Nucleus accumbens (tissue), 56 donors: ENCODE measurements around the gene PELI2.

ENCODE experiments used
- DNase-seq, 56 donors: peaks; one replicate each; lab custom pipeline; 2025; lab: John Stamatoyannopoulos, UW

The PELI2 gene

DNA sequence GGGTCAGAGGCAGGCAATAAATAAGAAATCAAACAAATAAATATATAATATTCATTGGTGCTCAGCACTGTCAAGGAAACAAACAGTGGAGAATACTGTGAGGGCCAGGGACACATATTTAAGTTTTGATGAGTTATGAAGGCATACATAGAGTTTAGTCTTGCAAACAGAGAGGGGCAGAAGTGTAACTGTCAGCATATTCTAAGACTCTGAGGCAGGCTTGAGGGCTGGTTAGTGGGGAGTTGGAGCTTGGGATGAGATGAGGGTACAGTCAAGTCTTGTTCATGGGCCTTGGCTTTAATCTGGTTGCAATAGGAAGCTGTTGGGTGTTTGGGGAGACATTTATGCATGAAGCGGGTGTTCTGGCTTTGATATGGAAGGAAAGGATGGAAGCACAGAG lies 78.9 kb downstream of the PELI2 start:
- DNase-seq, result no peak

DNA sequence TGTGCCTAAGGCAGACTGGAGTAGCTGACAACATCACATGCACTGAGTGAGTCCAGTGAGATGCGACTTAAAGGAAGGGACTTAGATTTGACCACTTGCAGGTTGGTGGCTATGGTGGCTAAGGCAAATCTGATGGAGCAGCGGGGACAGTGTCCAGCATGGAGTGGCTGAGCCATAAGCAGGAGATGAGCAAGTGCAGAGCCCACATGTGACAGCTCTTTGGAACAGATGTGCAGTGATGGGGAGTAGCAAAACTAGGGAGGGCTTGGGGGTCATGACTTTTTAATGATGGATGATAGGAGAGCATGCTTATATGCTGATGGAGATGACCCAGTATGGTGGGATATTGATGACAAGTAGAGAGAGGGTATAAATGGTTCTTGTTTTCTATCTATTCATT lies 80.2 kb downstream of the PELI2 start:
- DNase-seq, result no peak

DNA sequence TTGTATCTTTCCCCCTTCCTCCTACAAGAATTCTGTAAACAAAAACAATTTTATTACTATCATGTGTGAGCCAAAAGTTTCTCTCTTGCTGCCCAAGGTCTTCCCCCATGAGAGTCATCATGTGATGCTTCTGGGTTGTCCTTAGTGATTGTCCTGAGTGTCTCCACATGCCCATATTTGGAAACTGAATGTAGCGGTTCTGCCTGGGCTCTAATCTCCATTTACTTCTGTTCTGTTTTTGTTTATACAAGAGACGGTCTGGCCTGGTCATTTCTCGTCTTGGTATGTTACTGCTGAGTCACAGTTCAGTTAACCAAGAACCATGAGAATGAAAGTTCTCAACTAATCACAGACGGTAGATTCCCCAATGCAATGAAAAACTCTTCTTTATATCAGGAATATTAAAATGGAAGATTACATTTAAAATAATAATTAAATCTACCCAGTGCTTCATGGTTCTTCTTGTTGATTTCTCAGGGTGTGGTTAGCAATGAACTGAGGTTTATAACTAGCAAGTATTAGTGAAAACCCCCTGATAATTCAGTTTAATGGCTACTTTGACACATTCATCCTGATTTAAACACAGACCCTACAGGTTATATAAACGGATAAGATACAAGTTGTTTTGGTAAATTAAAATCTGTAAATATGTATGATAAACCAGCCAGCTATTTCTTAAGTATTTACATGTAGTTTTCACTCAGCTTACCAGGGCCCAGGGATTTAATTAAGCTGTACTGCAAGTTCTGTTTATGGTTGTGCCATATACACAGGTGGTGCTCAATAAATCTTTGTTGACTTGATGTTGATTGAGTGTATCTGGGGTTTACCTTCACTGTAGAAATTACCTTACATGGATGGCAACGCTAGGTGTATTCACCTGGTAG lies 81.1 kb downstream of the PELI2 start:
- DNase-seq, result no peak

DNA sequence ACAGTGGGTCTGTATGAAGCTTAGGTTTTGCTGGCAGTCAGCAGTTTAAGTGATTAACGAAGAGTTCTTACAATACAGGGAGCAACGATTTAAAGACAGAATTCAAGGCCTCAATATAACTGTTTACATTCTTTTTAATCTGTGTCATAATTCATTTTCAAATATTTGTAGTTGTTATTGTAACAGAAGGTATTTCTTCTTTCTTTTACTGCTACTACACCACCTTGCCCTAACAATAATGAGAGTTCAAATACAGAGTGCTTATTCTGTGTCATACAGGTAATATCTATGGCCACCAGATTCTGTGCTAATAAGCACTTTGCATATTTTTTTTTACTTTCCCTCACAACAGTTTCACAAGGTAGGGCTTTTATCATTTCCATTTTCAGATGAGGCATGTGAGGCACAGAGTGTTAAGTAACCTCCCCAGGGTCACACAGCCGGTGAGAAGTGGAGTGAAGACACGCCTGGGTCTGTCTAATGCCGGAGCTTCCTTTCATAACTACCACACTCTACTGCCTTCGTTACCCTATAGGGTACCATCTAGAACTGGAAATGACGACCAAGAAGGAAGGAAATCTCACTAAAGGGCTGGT lies 81.9 kb downstream of the PELI2 start:
- no peak for DNase-seq

DNA sequence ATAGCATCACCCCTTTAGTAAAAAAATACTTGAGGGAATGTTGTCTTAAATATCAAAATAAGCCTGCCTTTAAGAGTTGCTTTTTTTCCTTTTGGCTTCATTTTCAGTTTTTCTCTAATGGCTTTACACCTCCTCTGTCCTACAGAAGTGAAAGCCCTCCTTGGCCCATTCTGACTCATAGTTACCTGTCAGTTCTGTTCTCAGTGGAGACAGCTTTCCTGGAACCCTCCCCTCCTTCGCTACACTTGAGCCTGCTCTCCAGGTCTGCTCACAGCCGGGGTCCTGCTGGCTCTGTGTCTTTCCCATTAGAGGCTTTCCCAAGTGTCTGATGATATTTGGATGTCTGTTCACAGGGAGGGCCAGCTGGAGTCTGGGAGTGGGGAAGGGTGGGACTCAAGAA lies 84.0 kb downstream of the PELI2 start:
- no peak for DNase-seq

DNA sequence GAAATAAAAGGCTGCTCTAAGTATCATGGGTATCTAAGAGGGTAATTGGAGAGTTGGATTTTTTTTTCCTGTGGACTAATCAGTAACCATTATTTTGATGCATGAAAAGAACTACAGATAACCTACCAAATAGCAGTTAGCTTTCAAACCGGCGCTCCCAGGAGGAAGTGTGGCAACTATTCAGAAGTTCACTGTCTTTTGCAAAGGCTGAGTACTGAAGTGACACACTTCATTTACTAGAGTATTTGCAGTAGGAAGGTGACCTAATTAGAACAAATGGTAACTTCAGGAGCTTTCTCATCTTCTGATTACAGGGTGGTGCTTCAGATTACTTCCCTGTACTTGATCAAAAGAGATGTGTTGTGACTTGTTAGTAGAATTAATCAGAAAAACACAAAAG lies 87.7 kb downstream of the PELI2 start:
- DNase-seq, result no peak

DNA sequence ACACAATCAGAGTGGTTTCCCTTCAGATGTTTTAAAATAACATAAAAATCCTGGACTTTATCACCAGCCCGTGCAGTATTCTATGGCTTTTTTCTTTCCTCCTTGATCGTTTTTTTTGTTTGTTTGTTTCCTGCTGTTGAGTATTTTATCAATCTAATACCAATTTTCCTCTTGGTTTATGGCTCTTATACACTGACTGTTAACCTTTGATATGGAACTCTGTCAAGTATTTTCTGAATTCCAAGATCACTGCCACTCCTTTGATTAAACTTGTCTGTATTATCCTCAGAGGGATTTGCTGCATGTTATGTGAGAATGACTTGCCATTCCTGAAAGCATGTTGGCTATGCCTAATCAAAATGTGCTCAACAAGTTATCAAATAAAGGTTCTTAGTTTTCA lies 88.4 kb downstream of the PELI2 start:
- DNase-seq, result no peak

DNA sequence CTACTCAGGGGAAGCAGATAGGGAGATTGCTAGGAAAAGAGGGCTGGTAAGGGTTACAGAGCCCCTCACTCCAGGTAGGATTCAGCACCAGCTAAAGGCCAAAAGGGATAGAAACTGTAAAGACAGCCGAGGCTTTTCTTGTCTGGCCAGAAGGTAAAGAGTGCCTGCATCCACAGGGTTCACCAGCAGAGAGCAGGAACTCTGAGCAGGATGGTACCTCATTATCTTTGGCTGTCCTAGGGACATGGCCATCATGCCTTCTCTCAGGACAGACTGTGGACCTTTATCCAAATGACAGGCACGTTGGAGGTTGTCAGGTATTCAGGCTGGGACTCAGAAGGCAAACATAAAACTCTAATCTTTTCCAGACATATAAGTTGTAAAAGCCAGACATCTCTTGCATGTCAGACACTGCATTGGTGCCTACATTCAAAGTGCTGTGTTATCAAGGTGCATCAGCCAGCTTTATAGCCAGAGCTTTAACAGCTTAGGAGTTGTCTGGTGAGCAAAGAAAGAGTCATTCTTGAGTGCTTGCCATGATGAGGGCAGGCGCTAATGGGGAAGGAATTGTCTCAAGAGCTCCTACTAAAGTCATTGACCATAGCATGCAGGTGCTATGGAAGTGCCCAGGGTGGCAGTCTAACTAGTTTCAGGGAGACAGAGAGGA lies 89.5 kb downstream of the PELI2 start:
- no peak for DNase-seq

DNA sequence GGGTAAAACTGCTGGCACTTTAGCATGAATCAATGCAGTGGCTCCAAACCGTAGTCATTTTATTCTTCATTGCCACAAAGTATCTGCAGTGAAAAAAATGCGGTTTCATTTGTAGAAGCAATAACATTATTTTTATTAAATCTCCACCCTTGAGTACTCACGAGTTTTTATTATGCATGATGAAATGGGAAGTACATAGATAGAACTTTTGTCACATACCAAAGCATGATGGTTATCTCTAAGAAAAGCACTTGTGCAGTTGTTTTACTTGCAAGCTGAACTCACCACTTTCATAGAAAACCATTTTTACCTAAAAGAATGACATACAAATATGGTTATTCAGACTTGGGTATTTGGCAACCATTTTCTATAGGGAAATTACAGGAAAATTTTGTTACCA lies 90.3 kb downstream of the PELI2 start:
- DNase-seq, result no peak

DNA sequence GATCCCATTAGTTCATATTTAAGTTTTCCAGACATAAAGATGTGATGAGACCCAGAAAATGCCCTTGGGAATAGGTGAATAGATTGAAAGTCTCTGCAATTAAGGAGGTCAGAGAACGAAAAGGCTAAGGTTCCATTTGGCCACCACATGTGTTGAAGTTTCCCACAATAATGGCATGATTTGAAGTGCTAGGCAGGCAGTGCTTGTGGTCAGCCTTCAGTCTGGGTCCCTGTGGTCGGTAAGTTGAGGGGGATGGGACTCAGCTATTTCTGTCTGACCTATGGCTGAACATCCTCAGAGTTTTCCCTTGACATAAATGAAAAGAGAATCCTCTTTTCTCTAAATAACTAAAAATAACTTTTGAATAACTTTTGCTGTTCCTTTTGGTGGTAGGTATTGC lies 92.4 kb downstream of the PELI2 start:
- no peak for DNase-seq

DNA sequence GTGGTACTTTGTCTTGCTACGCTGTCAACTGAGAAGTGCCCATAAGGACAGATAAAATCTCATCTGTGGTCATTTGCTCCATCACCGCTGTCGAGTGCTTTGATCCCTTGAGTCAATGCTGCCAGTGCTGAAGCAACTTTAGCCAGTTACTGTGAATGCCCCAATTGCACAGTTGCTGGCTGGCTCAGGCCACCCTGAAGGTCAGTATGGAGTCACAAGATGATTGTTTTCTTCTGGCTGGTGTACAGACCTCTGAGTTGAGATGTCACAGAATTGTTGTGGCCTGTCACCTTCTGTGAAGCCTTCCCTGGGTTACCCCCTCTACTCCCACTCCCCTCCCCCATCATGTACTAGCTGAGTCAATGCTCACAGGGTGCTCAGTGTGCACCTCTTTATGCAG lies 92.9 kb downstream of the PELI2 start:
- no peak for DNase-seq

DNA sequence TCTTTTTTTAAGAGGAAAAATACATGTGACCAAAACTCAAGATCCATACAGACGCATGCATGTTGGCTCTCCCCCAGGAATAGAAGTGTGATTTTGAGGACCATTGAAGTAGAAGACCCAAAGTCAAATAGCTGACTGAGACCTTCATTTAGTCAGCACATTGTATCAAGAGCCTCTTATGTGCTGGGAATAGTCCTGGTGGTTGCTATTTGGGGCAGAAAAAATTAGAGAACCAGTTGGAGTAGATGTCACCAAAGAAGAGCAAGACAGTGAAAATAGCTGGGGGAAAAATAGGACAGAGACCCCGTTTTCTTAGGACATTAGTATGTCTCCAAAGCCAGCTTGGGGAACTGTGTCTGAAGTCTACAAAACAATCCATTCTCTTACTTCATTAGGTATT lies 93.6 kb downstream of the PELI2 start:
- DNase-seq, result no peak

DNA sequence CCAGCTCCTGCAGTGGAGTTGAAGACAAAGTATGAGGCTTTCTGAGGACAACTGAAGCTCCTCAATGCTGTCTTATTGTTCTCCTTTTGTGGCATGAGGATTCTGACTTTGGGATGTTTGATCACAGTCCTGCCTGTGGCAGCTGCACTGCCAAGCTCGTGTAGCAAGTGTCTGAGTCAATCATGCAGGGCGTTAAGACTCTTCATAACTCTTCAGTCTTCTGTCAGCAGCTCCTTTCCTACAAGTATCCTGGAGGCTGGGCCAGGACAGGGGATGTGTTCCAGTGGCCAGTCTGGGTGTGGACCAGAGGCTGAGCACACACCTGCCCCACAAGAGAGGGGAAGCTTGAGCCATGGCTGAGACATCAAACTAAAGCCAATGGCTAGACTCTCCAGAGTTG lies 94.3 kb downstream of the PELI2 start:
- peak in 1 of 56 donors; percentile 8 for DNase-seq

DNA sequence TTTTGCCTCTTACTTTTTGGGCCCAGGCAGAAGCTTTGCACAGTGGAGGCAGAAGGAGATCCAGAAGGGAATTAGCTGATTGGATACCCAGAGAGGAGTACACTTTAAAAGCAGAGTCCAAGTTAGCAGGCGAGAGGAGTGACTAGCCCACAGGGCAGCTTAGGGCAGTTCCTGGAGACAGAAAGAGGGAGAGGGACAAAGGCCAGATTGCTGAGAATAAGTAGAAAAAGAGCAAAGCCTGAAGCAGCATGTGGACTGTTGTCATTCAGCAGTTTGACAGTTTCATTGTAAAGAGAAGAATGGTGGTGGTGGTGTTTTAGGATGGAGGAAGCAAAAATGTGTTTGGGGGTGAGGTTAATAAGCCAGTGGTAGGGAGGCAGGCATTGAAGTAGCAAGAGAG lies 95.1 kb downstream of the PELI2 start:
- no peak for DNase-seq

DNA sequence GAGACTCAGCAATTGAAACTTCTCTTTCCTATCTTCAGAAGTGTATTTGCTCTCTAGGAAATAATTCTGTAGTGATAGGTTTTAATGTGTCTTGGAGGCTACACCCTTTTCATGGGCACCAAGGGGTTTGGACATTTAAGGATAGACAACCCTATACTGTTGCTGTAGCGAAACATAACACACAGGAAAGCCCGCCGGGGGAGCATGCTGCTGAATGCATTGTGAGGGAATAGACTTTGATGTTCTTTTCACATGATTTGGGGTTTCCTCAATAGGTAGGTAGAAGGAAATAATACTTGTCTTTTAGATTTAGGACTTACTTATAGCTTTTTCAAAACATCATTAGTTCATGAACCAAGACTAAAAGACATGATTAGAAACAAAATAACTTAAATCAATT lies 97.0 kb downstream of the PELI2 start:
- DNase-seq, result no peak

DNA sequence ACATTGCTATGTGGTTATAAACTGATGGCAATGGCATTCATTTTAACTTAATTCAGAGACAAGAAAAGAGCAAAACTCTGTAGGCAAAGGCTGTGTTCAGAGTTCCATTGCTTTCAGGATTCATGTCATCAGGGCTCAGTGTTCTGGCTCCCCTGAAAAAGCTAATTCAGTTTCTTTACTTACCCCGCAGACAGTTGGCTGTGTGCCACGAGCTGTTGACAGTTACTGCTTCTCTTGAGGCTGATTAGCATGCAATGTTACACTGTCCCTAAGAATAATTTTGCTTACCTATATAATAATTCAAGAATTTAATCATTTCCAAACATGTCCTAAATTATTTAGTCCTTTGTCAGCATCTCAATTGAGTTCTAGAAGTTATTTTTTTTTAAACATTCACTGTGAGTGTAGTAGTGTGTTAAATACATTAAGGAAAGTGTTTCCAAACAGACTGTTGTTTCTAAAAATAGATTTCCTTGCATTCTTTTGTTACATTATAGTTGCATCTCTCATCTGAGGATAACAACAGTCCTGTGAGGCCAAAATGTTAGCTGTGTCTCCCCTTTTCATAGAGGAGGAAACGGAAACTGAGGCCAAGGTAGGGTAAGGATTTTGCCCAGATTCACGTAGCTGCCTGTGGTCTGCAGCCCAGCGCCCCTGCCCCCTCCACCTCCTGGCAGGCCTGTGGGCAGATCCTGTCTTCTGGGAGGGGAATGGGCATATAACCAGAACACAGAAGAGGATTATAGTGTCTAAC lies 98.6 kb downstream of the PELI2 start:
- peak in 34 of 56 donors; percentile 4 to 84 (median 34) for DNase-seq

DNA sequence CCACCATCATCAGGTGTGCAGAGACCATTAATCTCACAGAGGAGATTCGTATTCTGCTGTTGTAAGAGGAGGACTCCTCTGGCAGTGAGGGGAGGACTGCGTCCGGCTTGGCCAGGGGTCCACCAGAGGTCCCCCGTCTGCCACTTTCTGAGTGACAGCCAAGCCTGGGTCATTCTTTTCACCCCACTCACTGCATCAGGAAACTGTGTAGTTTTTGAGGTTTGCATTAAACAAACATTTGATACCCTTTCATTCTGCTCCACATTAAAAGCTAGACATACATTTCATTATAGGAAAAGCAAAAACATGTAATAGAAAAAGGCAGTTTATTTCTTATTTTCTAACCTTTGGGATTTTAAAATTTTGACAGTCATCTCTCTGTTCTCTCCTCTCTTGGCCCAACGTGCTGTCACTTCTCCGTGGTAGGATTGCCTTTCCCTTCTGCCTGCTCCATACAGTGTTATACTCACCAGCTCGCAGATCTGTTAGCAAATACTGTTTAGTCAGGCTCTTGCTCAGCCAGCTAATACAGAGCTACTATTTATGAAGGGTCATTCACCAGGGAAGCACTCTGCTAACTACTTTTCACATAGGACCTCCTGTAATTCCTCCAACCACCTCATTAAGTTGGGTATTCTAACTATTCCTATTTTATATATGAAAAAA lies 99.3 kb downstream of the PELI2 start:
- peak in 1 of 56 donors; percentile 17 for DNase-seq

DNA sequence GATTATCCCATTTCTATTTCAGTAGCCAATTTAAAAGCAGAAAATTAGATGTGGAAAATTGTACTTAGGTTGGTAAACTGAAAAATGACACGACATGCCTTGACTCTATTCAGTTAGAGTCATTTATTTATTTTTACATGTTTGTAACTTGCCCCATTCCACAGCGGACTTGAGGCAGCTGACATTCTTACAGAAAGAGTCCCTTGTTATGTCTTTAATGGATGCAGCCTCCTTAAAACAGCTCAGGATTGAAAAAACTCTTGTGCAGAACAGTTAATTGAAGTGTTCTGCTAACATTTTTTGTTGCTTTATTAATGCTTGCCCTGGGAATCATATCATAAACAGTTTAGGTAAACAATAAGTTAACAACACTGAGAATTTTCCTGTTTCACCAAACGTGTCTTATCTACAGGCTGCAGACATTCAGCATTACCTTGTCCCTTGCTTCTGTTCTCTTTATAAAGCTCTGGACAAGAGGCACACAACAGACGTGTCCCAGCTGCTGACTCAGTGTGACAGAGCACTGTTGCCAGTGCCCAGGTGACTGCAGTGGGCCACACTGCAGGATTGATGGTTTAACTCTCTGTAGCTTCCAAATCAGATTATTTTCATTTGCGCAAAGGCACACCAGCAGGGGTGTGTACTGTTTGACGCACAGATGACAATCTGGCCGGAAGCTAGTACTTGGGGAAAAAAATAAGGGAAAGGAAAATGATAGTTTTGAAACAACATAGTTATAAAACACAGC lies 101.6 kb downstream of the PELI2 start:
- DNase-seq, result no peak

DNA sequence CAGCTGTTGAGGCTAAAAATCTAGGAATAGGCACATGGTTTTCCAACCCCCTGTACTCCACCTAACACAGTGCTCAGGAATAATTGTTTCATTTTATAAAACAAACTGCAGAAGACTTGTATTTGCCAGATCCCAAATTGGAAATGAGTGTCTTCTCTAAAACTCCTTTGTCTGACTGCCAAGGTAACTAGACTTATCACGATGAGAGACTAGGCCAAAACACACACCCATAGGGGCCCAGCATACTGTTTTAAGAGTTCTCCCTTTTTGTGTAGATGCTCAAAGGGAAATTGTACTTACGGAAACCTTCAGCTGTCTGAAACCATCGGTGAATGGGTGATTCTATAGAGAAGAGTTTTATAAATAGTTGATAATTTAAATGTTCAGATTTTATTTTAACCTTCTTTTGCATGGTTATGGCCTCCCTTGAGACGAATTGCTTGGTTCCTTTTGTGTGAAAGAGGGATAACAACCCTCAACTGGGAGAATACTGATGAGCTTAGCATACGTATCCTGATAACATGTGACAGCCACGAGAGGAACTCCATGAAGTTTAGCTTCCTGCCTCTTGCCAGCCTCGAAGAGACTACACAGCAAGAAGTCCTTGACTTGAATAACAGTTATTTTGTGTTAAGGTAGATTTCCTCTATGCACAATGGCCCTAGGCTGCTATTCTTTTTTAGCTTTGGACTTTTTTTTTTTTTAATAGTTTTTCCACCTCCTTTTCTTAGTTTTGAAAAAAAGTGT lies 103.3 kb downstream of the PELI2 start:
- DNase-seq, result no peak
